NCI-H187 treated with DMSO at 0.1 percent for 48 hours (cell line): ENCODE results near the gene CRABP2.
A peak's percentile ranks its signal among the peaks of the same experiment; 100 is the strongest.

Source experiments
- DNase-seq: peaks from one replicate; lab custom pipeline; 2025; lab: John Stamatoyannopoulos, UW

CRABP2 gene

GRCh38 chr1:156667968-156668709 is 37.2 kb downstream of the CRABP2 start:
- no peak for DNase-seq

GRCh38 chr1:156667610-156667967 is 37.8 kb downstream of the CRABP2 start:
- no peak for DNase-seq

- no peak for DNase-seq
These were observed 38.3 kb downstream of the CRABP2 start for GRCh38 chr1:156666862-156667609.

GRCh38 chr1:156665539-156665938 is 39.8 kb downstream of the CRABP2 start:
- no peak for DNase-seq

GRCh38 chr1:156664767-156665411 is 40.5 kb downstream of the CRABP2 start:
- peak; percentile 31 for DNase-seq

- DNase-seq = no peak
These were observed 41.2 kb downstream of the CRABP2 start for GRCh38 chr1:156664046-156664766.

- DNase-seq = no peak
These were observed 42.2 kb downstream of the CRABP2 start for GRCh38 chr1:156663178-156663577.

GRCh38 chr1:156662800-156663055 is 42.7 kb downstream of the CRABP2 start:
- DNase-seq = no peak

GRCh38 chr1:156662005-156662799 is 43.2 kb downstream of the CRABP2 start:
- no peak for DNase-seq

- DNase-seq = no peak
These were observed 44.7 kb downstream of the CRABP2 start for GRCh38 chr1:156660752-156661112.

GRCh38 chr1:156659988-156660751 is 45.2 kb downstream of the CRABP2 start:
- DNase-seq = peak; percentile 59

GRCh38 chr1:156659661-156659987 is 45.8 kb downstream of the CRABP2 start:
- DNase-seq = no peak

- no peak for DNase-seq
These were observed 46.3 kb downstream of the CRABP2 start for GRCh38 chr1:156658945-156659574.

- no peak for DNase-seq
These were observed 46.9 kb downstream of the CRABP2 start for GRCh38 chr1:156658496-156658895.

GRCh38 chr1:156657741-156658319 is 47.6 kb downstream of the CRABP2 start:
- no peak for DNase-seq

GRCh38 chr1:156656806-156657740 is 48.3 kb downstream of the CRABP2 start:
- DNase-seq = peak; percentile 28

- DNase-seq = no peak
These were observed 49.4 kb downstream of the CRABP2 start for GRCh38 chr1:156655904-156656516.

- no peak for DNase-seq
These were observed 50.1 kb downstream of the CRABP2 start for GRCh38 chr1:156655151-156655903.
